Stimulated activated CD4-positive, alpha-beta T cell treated with anti-CD3 and anti-CD28 coated beads, Interleukin-1b, Interleukin-23, amount 100 ng/mL, for 24 hours (primary cell): ENCODE data around the gene RAB22A.
"Not testable (repeated sequence)": the region's sequence is repeated elsewhere in the genome, so short reads cannot be mapped to it uniquely, and the experiment has no call there.

ENCODE experiments used
- DNase-seq, 4 experiments: peaks; one replicate each; pipeline ENCODE4 v3.0.0-alpha.2; 2020; ENCODE audit warnings: low read depth in 4 of 4, low spot score in 1 of 4

Gene RAB22A

DNA sequence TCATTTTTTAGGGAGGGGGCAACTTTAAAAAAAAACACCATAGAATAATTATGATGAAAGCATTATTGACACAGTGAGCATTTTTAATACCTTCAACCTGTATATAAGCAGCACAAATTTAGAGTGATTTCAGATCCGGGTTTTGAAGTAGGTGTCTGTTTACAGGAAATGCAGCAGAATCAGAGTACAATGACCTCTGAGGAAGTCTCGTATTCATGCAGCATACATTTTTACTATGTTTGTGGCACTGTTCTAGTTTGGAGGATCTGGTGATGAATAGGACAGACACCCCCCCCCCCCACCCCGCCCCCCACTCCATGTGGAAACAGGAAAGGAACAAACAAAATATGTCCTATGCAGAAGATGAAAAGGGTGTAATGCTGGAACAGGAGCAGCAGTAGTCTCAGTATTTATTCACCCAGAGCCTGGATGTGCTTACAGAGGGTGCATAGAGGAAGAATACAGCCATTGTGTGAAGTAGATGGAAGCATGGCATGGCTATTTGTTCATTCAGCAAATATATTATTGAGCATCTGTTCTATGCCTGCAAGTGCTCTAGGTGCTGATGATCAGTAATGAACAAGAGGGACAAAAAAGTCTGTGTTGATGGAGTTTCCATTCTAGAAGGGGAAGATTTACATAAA is 99.2 kb downstream of the RAB22A start:
- no peak for DNase-seq

DNA sequence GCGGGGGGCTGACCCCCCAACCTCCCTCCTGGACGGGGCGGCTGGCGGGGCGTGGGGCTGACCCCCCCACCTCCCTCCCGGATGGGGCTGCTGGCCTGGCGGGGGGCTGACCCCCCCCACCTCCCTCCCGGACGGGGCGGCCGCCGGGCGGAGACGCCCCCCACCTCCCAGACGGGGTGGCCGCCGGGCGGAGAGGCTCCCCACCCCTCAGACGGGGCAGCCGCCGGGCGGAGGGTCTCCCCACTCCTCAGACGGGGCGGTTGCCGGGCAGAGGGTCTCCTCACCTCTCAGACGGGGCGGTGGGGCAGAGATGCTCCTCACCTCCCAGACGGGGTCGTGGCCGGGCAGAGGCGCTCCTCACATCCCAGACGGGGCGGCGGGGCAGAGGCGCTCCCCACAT is 104.7 kb downstream of the RAB22A start:
- DNase-seq = not testable (repeated sequence)

DNA sequence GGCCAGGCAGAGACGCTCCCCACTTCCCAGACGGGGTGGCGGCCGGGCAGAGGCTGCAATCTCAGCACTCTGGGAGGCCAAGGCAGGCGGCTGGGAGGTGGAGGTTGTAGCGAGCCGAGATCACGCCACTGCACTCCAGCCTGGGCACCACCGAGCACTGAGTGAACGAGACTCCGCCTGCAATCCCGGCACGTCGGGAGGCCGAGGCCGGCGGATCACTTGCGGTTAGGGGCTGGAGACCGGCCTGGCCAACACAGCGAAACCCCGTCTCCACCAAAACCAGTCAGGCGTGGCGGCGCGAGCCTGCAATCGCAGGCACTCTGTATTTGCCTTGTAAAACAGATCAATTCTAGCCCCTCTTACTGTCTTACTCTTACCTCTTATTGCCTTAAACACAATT is 105.3 kb downstream of the RAB22A start:
- DNase-seq = not testable (repeated sequence)

DNA sequence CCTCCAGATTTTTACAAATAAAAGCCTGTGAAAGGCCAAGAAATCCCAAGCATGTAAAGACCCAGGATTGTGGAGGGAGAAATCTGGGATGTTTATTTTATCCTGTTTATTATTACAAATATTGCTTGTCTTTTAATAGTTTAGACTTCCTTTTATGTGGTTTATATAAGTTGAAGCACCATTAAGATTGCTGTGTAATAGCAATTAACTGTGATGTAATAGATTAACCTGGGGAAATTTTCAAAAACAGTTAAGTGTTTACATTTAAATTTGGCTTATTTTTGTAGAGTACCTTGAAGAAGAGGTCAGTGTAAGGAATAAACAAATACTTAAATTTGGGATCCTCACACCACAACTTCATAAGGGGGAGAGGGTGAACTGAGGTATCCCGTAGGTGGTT is 106.5 kb downstream of the RAB22A start:
- DNase-seq = no peak

- no peak for DNase-seq
Measured at GRCh38 chr20:58416835-58417234, 107.3 kb downstream of the RAB22A start.
